GM12892 (cell line): ENCODE measurements around the gene EIF3L.

ENCODE experiments used
- POLR2A ChIP-seq: IDR thresholded peaks from 2 replicates; pipeline ENCODE4 v1.6.1; 2011; ENCODE audit warnings: low read depth, low read length, control low read depth
- POLR2AphosphoS5 ChIP-seq: IDR thresholded peaks from 2 replicates; pipeline ENCODE4 v1.6.1; 2011; ENCODE audit warnings: low read depth, low read length, control low read depth
- TAF1 ChIP-seq: IDR thresholded peaks from 2 replicates; pipeline ENCODE4 v1.6.1; 2011; ENCODE audit warnings: low read depth, mild to moderate bottlenecking, control low read depth, low read length, borderline replicate concordance

DNA sequence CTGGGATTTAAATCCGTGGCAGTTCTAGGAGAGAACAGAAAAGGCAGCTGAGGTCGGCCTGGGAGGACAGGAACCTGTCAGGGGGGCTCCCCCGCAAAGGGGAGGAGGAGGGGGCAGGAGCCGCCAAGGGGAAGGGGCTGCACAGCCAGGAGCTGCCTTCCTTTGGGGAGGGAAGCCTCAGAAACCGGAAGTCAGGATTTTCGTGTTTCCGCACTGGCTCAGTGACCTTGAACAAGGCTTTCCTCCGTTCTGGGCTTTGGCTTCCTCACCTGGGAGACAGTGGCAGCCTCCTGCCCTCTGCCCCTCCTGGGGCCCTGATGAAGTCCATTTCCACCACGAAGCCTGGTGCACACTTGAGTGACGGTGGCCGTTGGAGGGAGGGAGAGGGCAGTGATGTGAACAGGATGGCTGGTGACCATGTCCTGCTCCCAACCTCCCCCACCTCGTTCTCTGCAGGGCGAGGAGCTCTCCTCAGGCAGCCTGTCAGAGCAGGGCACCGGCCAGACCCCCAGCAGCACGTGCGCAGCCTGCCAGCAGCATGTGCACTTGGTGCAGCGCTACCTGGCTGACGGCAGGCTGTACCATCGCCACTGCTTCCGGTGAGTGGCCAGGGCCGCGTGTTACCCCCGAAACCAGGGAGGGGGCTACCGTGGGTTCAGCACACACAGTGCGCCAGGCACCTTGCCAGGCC is 69.5 kb downstream of the EIF3L start:
- TF ChIP-seq POLR2A, result no peak
- no peak for TF ChIP-seq POLR2AphosphoS5
- TF ChIP-seq TAF1, result no peak
